Astrocyte (in vitro differentiated cells and primary cell): Measurements from ENCODE around the gene TNC. TPM values are rescaled to one million over a fixed set of nuclear protein-coding genes. Genes with fewer than 3 reads are reported as not detected.

Experiments used
- DNase-seq: peaks from one replicate; pipeline ENCODE4 v3.0.0-alpha.2; 2010; ENCODE audit warnings: low read depth
- FAIRE-seq: peaks from 2 replicates; lab custom pipeline; 2011; peaks lifted over from hg19 to GRCh38; lab: Jason Lieb, UNC
- H2AFZ ChIP-seq: 2 replicates; pipeline ENCODE4 v1.6.0; 2012; ENCODE audit warnings: low read depth, low read length, inconsistent platforms
- H3K27ac ChIP-seq: 2 replicates; pipeline ENCODE4 v1.5.1; 2011; ENCODE audit warnings: low read depth, low read length, inconsistent platforms
- H3K27me3 ChIP-seq: 2 replicates; pipeline ENCODE4 v1.6.0; 2011; ENCODE audit warnings: low read length, inconsistent platforms; ENCODE audit not compliant: insufficient read depth
- H3K36me3 ChIP-seq: 2 replicates; pipeline ENCODE4 v1.5.1; 2011; ENCODE audit warnings: low read length, inconsistent platforms; ENCODE audit not compliant: insufficient read depth
- H3K4me1 ChIP-seq: 2 replicates; pipeline ENCODE4 v1.5.1; 2011; ENCODE audit warnings: low read length, inconsistent platforms; ENCODE audit not compliant: insufficient read depth
- H3K4me2 ChIP-seq: 2 replicates; pipeline ENCODE4 v1.6.0; 2012; ENCODE audit warnings: low read length, inconsistent platforms
- H3K4me3 ChIP-seq: 2 replicates; pipeline ENCODE4 v1.5.1; 2011; ENCODE audit warnings: low read depth, mild to moderate bottlenecking, low read length, inconsistent platforms; ENCODE audit not compliant: insufficient read depth
- H3K79me2 ChIP-seq: 2 replicates; pipeline ENCODE4 v1.6.0; 2012; ENCODE audit warnings: mild to moderate bottlenecking, low read length, inconsistent platforms; ENCODE audit not compliant: insufficient read depth
- H3K9ac ChIP-seq: 2 replicates; pipeline ENCODE4 v1.6.0; 2012; ENCODE audit warnings: mild to moderate bottlenecking, low read length, inconsistent platforms
- H3K9me3 ChIP-seq: 2 replicates; pipeline ENCODE4 v1.5.1; 2012; ENCODE audit warnings: low read depth, mild to moderate bottlenecking, low read length, inconsistent platforms; ENCODE audit not compliant: insufficient read depth
- H4K20me1 ChIP-seq: 2 replicates; pipeline ENCODE4 v1.6.0; 2012; ENCODE audit warnings: low read length, inconsistent platforms; ENCODE audit not compliant: insufficient read depth
- H3K27ac Mint-ChIP-seq: one replicate; pipeline ENCODE4 v1.8.0; 2021; ENCODE audit warnings: mild to moderate bottlenecking, mixed read lengths; ENCODE audit not compliant: unreplicated experiment
- H3K27me3 Mint-ChIP-seq: one replicate; pipeline ENCODE4 v1.8.0; 2021; ENCODE audit warnings: low read depth, mixed read lengths; ENCODE audit not compliant: unreplicated experiment
- H3K36me3 Mint-ChIP-seq: one replicate; pipeline ENCODE4 v1.8.0; 2021; ENCODE audit warnings: low read depth, mixed read lengths; ENCODE audit not compliant: unreplicated experiment
- H3K4me1 Mint-ChIP-seq: one replicate; pipeline ENCODE4 v1.8.0; 2021; ENCODE audit warnings: low read depth, mixed read lengths; ENCODE audit not compliant: unreplicated experiment
- H3K4me3 Mint-ChIP-seq: one replicate; pipeline ENCODE4 v1.8.0; 2021; ENCODE audit warnings: mild to moderate bottlenecking, moderate library complexity, mixed read lengths; ENCODE audit not compliant: unreplicated experiment
- H3K9me3 Mint-ChIP-seq: one replicate; pipeline ENCODE4 v1.8.0; 2021; ENCODE audit warnings: mild to moderate bottlenecking, mixed read lengths; ENCODE audit not compliant: unreplicated experiment
- CTCF ChIP-seq: IDR thresholded peaks from 2 replicates; pipeline ENCODE4 v1.5.1; 2011; ENCODE audit warnings: low read depth, mild to moderate bottlenecking, inconsistent platforms, low read length, moderate library complexity; ENCODE audit not compliant: insufficient read depth
- EZH2 ChIP-seq: IDR thresholded peaks from 2 replicates; pipeline ENCODE4 v1.6.1; 2012; ENCODE audit warnings: mild to moderate bottlenecking, low read length, inconsistent platforms; ENCODE audit not compliant: insufficient read depth
- total RNA-seq: library from RNA; stranded (reverse); gene quantifications from 2 replicates; pipeline ENCODE4 v1.2.1, GENCODE V29; 2021

The TNC gene
- total RNA-seq, 1 donor from 2014 or later: 747 TPM

GRCh38 chr9:115016344-115016743 lies 101.6 kb downstream of the TNC start:
- DNase-seq: no peak
- no peaks in the 10 kb centered on the region for H4K20me1 ChIP-seq
- no peak overlapping the region for H3K4me2 ChIP-seq
- peaks cover 14% of the 10 kb centered on the region for H3K36me3 Mint-ChIP-seq
- no peak overlapping the region for H3K27ac ChIP-seq
- no peaks in the 10 kb centered on the region for H3K79me2 ChIP-seq
- TF ChIP-seq EZH2 (no peak), CTCF (no peak)
- H3K4me1 ChIP-seq: peaks cover 13% of the 10 kb centered on the region
- no peak overlapping the region for H3K4me3 Mint-ChIP-seq
- H2AFZ ChIP-seq: no peak overlapping the region
- peaks cover 5% of the 10 kb centered on the region for H3K9me3 Mint-ChIP-seq
- no peaks in the 10 kb centered on the region for H3K27me3 ChIP-seq
- H3K27me3 Mint-ChIP-seq: no peaks in the 10 kb centered on the region
- no peaks in the 10 kb centered on the region for H3K9me3 ChIP-seq
- peaks cover 8% of the 10 kb centered on the region for H3K36me3 ChIP-seq
- no peak overlapping the region for H3K4me3 ChIP-seq
- no peak overlapping the region for H3K9ac ChIP-seq
- FAIRE-seq: no peak
- peak overlapping the region; percentile 28 for H3K27ac Mint-ChIP-seq
- peaks cover 34% of the 10 kb centered on the region for H3K4me1 Mint-ChIP-seq

- H3K79me2 ChIP-seq: no peaks in the 10 kb centered on the region
- no peak overlapping the region for H3K4me2 ChIP-seq
- DNase-seq: no peak
- peak; percentile 65 for TF ChIP-seq CTCF
- TF ChIP-seq EZH2: no peak
- H3K27me3 ChIP-seq: no peaks in the 10 kb centered on the region
- Mint-ChIP-seq H3K4me1 (peaks cover 43% of the 10 kb centered on the region), H3K9me3 (peaks cover 5% of the 10 kb centered on the region), H3K36me3 (peaks cover 10% of the 10 kb centered on the region), H3K27me3 (no peaks in the 10 kb centered on the region), H3K4me3 (no peak overlapping the region), H3K27ac (peak overlapping the region; percentile 35)
- peaks cover 13% of the 10 kb centered on the region for H3K4me1 ChIP-seq
- H3K27ac ChIP-seq: no peak overlapping the region
- no peaks in the 10 kb centered on the region for H4K20me1 ChIP-seq
- H2AFZ ChIP-seq: no peak overlapping the region
- no peak overlapping the region for H3K4me3 ChIP-seq
- no peaks in the 10 kb centered on the region for H3K9me3 ChIP-seq
- no peak overlapping the region for H3K9ac ChIP-seq
- peak; percentile 39 for FAIRE-seq
- H3K36me3 ChIP-seq: no peaks in the 10 kb centered on the region
Observed at GRCh38 chr9:115015018-115015635, 102.8 kb downstream of the TNC start.

- FAIRE-seq (no peak), DNase-seq (no peak)
- Histone ChIP-seq H3K4me2 (no peak overlapping the region), H3K4me3 (no peak overlapping the region), H3K9me3 (no peaks in the 10 kb centered on the region), H3K27ac (no peak overlapping the region), H2AFZ (no peak overlapping the region), H3K9ac (no peak overlapping the region), H3K4me1 (peaks cover 13% of the 10 kb centered on the region), H3K36me3 (no peaks in the 10 kb centered on the region), H3K27me3 (no peaks in the 10 kb centered on the region), H4K20me1 (no peaks in the 10 kb centered on the region), H3K79me2 (no peaks in the 10 kb centered on the region)
- Mint-ChIP-seq H3K9me3 (peaks cover 5% of the 10 kb centered on the region), H3K36me3 (peaks cover 9% of the 10 kb centered on the region), H3K27ac (peak overlapping the region; percentile 2), H3K4me1 (peaks cover 49% of the 10 kb centered on the region), H3K4me3 (no peak overlapping the region), H3K27me3 (no peaks in the 10 kb centered on the region)
- TF ChIP-seq CTCF (no peak), EZH2 (no peak)
Observed at GRCh38 chr9:115014438-115014837, 103.5 kb downstream of the TNC start.
